D341Med (cell line): Measurements from ENCODE around the gene GALK1.
A peak's percentile ranks its signal among the peaks of the same experiment; 100 is the strongest.
"Not testable (repeated sequence)": the region's sequence is repeated elsewhere in the genome, so short reads cannot be mapped to it uniquely, and the experiment has no call there.

Source experiments
- DNase-seq: peaks from one replicate; pipeline ENCODE4 v3.0.0; 2012; ENCODE audit warnings: low spot score

Gene GALK1

DNA sequence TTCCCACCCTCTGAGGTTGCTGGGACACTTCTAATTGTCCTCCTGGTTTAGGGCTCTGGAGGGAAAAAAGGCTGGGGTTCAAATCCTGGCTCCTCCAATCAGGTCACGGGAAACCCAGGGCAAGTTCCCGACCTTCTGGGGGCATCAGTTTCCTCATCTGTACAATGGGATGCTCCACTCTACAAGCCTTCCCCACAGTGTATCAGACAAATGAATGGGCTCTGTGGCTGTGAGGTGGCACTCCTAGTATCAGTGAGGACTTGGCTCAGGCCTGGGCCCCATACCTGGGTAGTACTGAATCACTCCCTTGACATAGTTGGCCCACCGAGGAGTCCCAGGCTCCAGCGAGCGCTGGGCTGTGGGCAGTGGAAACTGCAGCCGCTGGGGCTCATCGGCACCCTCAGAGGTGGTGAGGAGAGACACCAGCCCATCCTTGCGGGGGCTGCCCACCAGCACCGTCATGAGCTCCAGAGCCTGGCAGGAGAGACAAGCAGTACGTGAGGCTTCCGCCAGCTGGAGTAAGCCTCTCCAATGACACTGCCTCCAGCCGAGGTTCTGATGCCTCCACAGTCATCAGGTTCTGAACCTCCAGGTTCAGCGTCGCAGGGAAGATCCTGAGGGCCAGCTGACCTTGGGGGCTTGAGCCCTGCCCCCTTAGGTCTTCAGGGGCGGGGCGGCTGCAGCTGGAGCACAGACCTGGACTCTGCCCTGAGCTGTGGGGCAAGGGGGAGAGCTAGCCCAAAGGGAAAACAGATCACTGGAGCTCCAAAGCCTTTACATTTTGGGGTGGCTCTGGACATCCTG, 1.2 kb downstream of the GALK1 start:
- peak; percentile 36 for DNase-seq

- peak; percentile 29 for DNase-seq
These were observed 1.8 kb downstream of the GALK1 start for GRCh38 chr17:75763269-75763607.

DNA sequence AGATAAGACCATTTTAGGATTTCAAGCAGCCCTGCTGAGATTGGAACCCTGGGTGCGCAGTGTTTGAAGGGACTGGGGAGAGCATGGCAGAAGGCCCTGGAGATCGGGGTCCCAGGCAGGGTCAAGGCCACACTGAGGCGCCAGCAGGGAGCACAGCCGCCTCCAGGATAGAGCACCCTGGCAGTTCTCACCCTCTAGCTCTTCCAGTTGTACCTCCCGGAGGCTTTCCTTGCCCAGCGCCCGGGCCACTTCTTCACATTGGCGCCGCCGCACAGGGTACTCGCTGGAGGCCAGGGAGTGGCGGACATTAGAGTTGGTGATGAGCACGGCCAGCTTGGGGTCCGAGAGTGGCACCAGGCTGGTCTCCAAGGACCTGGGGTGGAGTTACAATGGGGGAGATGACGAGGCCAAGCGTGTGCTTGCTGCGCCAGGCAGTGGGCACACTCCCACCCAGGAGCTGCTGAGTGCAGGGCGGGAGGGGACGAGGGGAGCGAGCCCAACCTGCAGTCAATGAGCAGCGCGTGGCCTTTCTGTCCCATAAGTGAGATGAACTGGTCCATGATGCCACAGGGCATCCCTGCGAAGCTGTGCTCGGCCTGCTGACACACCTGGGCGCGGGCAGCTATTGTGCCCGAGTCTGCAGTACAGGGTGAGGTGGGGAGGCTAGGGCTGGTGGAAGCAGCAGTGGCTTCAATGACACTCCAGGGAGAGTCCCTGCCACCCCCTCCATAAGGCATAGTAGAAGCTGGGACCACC, 2.3 kb downstream of the GALK1 start:
- no peak for DNase-seq

GRCh38 chr17:75759978-75760640, 4.9 kb downstream of the GALK1 start:
- not testable (repeated sequence) for DNase-seq

GRCh38 chr17:75759457-75759856, 5.5 kb downstream of the GALK1 start:
- DNase-seq, result peak; percentile 24

GRCh38 chr17:75758131-75758905, 6.7 kb downstream of the GALK1 start:
- DNase-seq, result peak; percentile 46

DNA sequence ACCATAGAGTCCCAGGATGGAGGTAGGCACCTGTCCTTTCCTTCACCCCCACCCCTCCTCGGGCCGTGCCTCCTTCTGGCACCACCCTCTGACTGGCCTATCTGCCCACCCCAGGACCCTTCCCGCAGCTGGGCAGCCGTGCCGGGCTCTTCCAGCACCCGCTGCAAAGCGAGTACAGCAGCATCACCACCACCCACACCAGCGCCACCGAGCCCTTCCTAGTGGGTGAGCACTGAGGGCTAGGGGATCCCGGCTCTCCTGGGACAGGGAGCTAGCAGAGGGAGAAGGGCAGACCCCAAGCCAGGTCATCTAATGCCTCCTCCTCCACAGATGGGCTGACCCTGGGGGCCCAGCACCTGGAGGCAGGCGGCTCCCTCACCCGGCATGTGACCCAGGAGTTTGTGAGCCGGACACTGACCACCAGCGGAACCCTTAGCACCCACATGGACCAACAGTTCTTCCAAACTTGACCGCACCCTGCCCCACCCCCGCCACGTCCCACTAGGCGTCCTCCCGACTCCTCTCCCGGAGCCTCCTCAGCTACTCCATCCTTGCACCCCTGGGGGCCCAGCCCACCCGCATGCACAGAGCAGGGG, 7.8 kb downstream of the GALK1 start:
- peak; percentile 31 for DNase-seq

- peak; percentile 21 for DNase-seq
These were observed 8.4 kb downstream of the GALK1 start for GRCh38 chr17:75756451-75757085.

- no peak for DNase-seq
These were observed 9.0 kb downstream of the GALK1 start for GRCh38 chr17:75755990-75756389.

- DNase-seq, result no peak
These were observed 9.6 kb downstream of the GALK1 start for GRCh38 chr17:75755205-75755901.

DNA sequence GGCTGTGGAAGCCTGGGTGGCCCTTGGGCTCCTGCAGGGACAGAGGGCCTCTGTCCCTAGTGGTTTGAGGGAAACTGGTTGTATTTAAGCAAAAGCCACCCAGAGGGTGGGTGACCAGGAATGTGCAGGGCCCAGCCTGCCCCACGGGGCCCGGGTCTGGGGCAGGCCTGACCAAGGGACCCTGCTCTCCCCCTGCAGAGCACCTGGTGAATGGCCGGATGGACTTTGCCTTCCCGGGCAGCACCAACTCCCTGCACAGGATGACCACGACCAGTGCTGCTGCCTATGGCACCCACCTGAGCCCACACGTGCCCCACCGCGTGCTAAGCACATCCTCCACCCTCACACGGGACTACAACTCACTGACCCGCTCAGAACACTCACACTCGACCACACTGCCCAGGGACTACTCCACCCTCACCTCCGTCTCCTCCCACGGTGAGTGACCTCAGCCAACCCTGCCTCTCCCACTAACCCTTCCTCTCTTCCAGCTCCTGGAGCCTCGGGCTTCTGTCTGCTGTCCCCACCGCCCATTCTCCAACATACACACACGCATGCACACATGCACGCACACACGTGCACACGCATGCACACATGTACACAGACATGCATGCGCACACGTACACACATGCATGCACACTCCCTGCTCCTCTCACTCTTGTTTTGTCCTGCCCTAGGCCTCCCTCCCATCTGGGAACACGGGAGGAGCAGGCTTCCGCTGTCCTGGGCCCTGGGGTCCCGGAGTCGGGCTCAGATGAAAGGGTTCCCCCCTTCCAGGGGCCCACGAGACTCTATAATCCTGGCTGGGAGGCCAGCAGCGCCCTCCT, 10.4 kb downstream of the GALK1 start:
- no peak for DNase-seq

- peak; percentile 94 for DNase-seq
These were observed 11.2 kb downstream of the GALK1 start for GRCh38 chr17:75753514-75754377.

DNA sequence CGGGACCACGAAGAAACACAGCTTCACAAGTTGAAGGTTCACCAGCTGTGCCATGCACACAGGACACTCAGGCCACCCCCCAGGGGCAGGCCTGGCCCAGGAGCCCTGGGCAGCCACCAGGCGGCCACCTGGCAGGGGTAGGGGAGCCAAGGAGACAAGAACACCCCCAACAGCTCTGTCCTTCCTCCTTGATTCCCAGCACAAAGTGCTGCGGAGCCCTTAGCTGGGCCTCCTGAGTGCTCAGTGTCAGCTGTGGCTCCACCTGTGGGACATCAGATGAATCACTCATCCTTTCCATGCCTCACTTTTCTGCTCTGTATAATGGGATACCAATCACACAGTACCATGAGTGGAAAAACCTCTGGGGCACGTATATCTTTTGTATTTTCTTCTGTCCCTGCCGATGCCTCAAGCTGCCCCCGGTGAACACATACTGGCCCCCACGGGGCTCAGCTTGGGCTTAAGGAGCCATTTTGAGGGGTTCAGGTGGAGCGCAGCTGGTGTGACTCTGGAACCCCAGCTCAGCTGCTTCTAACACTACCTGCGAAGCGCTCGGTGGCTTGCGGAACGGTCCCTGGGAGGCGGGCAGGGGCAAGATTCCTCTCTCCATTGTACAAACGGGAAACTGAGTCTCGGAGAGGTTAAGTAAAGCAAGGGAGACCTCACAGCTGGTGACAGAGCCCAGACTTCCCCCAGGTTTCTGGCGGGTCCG, 12.0 kb downstream of the GALK1 start:
- no peak for DNase-seq

- no peak for DNase-seq
These were observed 12.6 kb downstream of the GALK1 start for GRCh38 chr17:75752405-75752709.

DNA sequence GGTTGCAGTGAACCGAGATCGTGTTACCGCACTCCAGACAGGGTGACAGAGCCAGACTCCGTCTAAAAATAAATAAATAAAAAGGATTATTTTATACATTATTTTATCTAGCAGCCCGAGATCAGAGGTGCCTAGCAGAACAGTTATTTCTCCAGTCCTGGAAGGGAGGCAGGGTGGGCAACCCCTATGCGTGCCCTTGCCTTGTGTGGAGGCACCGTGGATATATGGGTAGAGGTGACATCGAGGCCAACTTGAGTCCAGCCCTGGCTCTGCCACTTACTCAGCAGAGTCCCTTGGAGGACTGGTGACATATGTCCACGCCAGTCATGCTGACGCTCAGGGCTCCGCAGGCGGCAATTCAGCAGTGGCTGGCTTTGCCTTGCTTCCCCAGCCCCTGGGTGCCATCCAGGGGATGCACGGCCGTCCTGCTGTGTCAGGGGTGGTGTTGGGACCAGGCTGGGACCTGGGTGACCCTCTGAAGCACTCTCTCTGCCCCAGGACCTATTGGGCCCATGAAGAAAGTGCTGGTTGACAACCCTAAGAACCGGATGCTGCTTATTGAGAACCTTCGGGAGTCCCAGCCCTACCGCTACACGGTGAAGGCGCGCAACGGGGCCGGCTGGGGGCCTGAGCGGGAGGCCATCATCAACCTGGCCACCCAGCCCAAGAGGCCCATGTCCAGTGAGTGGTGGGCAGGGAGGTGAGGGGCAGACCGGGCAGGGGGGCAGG, 13.2 kb downstream of the GALK1 start:
- no peak for DNase-seq

- DNase-seq, result no peak
These were observed 14.2 kb downstream of the GALK1 start for GRCh38 chr17:75750661-75751423.
